B cell (primary cell): ENCODE results near the gene SEL1L. TPM values are rescaled to one million over a fixed set of nuclear protein-coding genes. Genes with fewer than 3 reads are reported as not detected.

Experiments used
- ATAC-seq: fragments of 200-7000 bp; cut with Tn5 transposase; one replicate; pipeline ENCODE4 v1.10.0; 2021; ENCODE audit warnings: low read depth, mild to moderate bottlenecking, moderate number of reproducible peaks, moderate library complexity
- CTCF ChIA-PET: fragments of 350-600 bp; sonication (Branson Sonifier 250); formaldehyde crosslinking; loops from one replicate; lab custom pipeline; 2021; ENCODE audit warnings: antibody characterized with exemption, inconsistent platforms; lab: Charles Lee
- POLR2A ChIA-PET: fragments of 350-600 bp; sonication (Branson Sonifier 250); formaldehyde crosslinking; loops from one replicate; lab custom pipeline; 2021; ENCODE audit warnings: antibody characterized with exemption; lab: Charles Lee
- DNase-seq: peaks from one replicate; pipeline ENCODE4 v3.0.0; 2013
- H2AFZ ChIP-seq: 2 replicates; pipeline ENCODE4 v1.6.1; 2012; ENCODE audit warnings: mild to moderate bottlenecking, low read depth, low read length; ENCODE audit not compliant: insufficient read depth, poor library complexity, severe bottlenecking
- H3K27ac ChIP-seq, 2 donors: 1 replicate in 1 of 2; 2 replicates in 1 of 2; pipeline ENCODE4 v1.5.1; 2012 to 2013; ENCODE audit warnings: low read length in 2 of 2, mild to moderate bottlenecking in 2 of 2, moderate library complexity in 1 of 2
- H3K27me3 ChIP-seq, 4 experiments: fragments of 200-600 bp in 1 of 4; sonication (generic) in 1 of 4; replicated peaks in 1 of 4; 1 replicate in 2 of 4; 2 replicates in 2 of 4; pipeline versions ENCODE4 v1.6.1 to v1.7.0; 2013 to 2016; ENCODE audit warnings: low read length in 3 of 4, mild to moderate bottlenecking in 2 of 4, mixed read lengths in 1 of 4, moderate library complexity in 1 of 4; ENCODE audit not compliant: insufficient read depth in 4 of 4, control insufficient read depth in 3 of 4; ENCODE audit errors: control extremely low read depth in 1 of 4
- H3K36me3 ChIP-seq, 2 experiments: replicated peaks in 1 of 2; 1 replicate in 1 of 2; 2 replicates in 1 of 2; pipeline versions ENCODE4 v1.6.1 to v1.7.1; 2013; ENCODE audit warnings: low read length in 1 of 2; ENCODE audit not compliant: insufficient read depth in 2 of 2, control insufficient read depth in 1 of 2; ENCODE audit errors: control extremely low read depth in 1 of 2, extremely low read depth in 1 of 2
- H3K4me1 ChIP-seq, 2 donors: fragments of 200-600 bp in 1 of 2; sonication (generic) in 1 of 2; 1 replicate in 1 of 2; 2 replicates in 1 of 2; pipeline versions ENCODE4 v1.5.1 to v1.6.1; 2013 to 2017; ENCODE audit warnings: low read length in 2 of 2; ENCODE audit not compliant: control insufficient read depth in 2 of 2, insufficient read depth in 2 of 2
- H3K4me2 ChIP-seq: replicated peaks from 2 replicates; pipeline ENCODE3; 2012; ENCODE audit warnings: mild to moderate bottlenecking, low read depth, low read length; ENCODE audit not compliant: poor library complexity, severe bottlenecking
- H3K4me3 ChIP-seq, 5 experiments: fragments of 200-600 bp in 1 of 5; sonication (generic) in 1 of 5; 1 replicate in 3 of 5; 2 replicates in 2 of 5; pipeline versions ENCODE4 v1.5.1 to v1.7.0; 2011 to 2016; ENCODE audit warnings: low read length in 4 of 5, mild to moderate bottlenecking in 4 of 5, low read depth in 2 of 5, control low read depth in 1 of 5, moderate library complexity in 1 of 5; ENCODE audit not compliant: insufficient read depth in 1 of 5; ENCODE audit errors: control extremely low read depth in 1 of 5, extremely low read depth in 1 of 5
- H3K79me2 ChIP-seq: fragments of 200-600 bp; sonication (generic); one replicate; pipeline ENCODE4 v1.6.0; 2016; ENCODE audit warnings: low read length; ENCODE audit not compliant: control insufficient read depth, insufficient read depth
- H3K9ac ChIP-seq: fragments of 200-600 bp; sonication (generic); 2 replicates; pipeline ENCODE4 v1.6.1; 2017; ENCODE audit warnings: mild to moderate bottlenecking, low read length, moderate library complexity
- H3K9me3 ChIP-seq, 3 donors: one replicate each; pipeline versions ENCODE4 v1.6.1 to v1.7.1; 2013; ENCODE audit warnings: low read length in 2 of 3; ENCODE audit not compliant: control insufficient read depth in 2 of 3, insufficient read depth in 1 of 3; ENCODE audit errors: control extremely low read depth in 1 of 3
- H4K20me1 ChIP-seq: 2 replicates; pipeline ENCODE4 v1.6.0; 2012; ENCODE audit warnings: mild to moderate bottlenecking, low read length; ENCODE audit not compliant: insufficient read depth, control insufficient read depth, poor library complexity, severe bottlenecking
- H3K27ac Mint-ChIP-seq: one replicate; pipeline ENCODE4 v1.8.0; 2021; ENCODE audit warnings: mixed read lengths
- H3K27me3 Mint-ChIP-seq: one replicate; pipeline ENCODE4 v1.8.0; 2021; ENCODE audit warnings: mixed read lengths
- H3K4me1 Mint-ChIP-seq: one replicate; pipeline ENCODE4 v1.8.0; 2021; ENCODE audit warnings: mixed read lengths
- H3K4me3 Mint-ChIP-seq: one replicate; pipeline ENCODE4 v1.8.0; 2021; ENCODE audit warnings: mixed read lengths
- H3K9me3 Mint-ChIP-seq: one replicate; pipeline ENCODE4 v1.8.0; 2022; ENCODE audit warnings: mixed read lengths; ENCODE audit not compliant: insufficient read depth
- CTCF ChIP-seq: fragments of 200-600 bp; IDR thresholded peaks from one replicate; pipeline ENCODE4 v1.8.0; 2022; ENCODE audit warnings: antibody characterized with exemption, mild to moderate bottlenecking
- EZH2 ChIP-seq: IDR thresholded peaks from 2 replicates; pipeline ENCODE4 v1.6.1; 2012; ENCODE audit warnings: borderline replicate concordance, low read depth, mild to moderate bottlenecking, moderate library complexity, low read length; ENCODE audit not compliant: insufficient read depth, poor library complexity, severe bottlenecking
- WGBS: methylation state at CpG from one replicate; pipeline ENCODE4 v1.1.5; 2013; ENCODE audit warnings: missing lambda C conversion rate; ENCODE audit not compliant: insufficient coverage; 5-methylcytosine and 5-hydroxymethylcytosine counted together
- intact Hi-C: fragments of 100-400 bp; cut with micrococcal nuclease; formaldehyde crosslinking; loops from one replicate; pipeline ENCODE4 v1.10.0; 2022
- polyA plus RNA-seq: library from polyadenylated mRNA; depleted of rRNA; stranded (reverse); fragments of >200 nt; gene quantifications from 2 replicates; pipeline ENCODE4 v1.2.3, GENCODE V29; 2012
- total RNA-seq, 2 donors: library from RNA; stranded (reverse); fragments of 120-200 nt in 1 of 2; gene quantifications; 1 replicate in 1 of 2; 2 replicates in 1 of 2; pipeline versions ENCODE4 v1.2.3 to v1.2.4, GENCODE V29; 2013 to 2022

SEL1L gene
- total and polyA plus RNA-seq, 2 donors (not counting 1 experiment from before 2014, with no cell fraction given): 7.3 to 50.0 TPM

DNA sequence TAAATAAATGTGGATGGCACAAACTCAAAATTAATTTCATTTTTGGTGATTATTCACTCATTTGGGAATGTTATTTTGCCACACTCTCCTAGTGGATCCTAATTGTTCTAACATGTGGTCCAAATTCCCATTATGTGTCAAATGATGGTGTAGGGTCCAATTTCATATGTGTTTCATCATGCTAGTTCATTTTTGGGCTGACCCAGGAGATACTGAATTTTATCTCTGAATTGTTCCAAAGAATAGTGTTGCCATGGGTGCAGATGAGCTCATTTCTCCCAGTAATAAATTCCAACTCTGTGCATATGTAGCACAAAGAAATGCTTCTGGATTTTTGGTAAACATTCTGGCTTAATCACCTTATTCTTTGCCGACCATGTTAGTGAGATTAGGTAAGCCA is 23.5 kb upstream of the SEL1L start:
- Histone ChIP-seq H3K36me3 (no peaks in the 10 kb centered on the region), H3K27ac (no peak overlapping the region), H2AFZ (no peak overlapping the region), H3K9ac (no peak overlapping the region), H3K79me2 (no peaks in the 10 kb centered on the region), H3K4me1 (no peaks in the 10 kb centered on the region), H3K27me3 (no peaks in the 10 kb centered on the region), H3K4me3 (no peak overlapping the region), H3K4me2 (no peak overlapping the region), H3K9me3 (peaks cover 1 to 7% (median 5%) of the 10 kb centered on the region in 3 donors), H4K20me1 (no peaks in the 10 kb centered on the region)
- no peak overlapping the region for H3K27ac Mint-ChIP-seq
- peaks cover 4% of the 10 kb centered on the region for H3K9me3 Mint-ChIP-seq
- peaks cover 5% of the 10 kb centered on the region for H3K4me1 Mint-ChIP-seq
- ChIA-PET CTCF (no interaction called here), POLR2A (no interaction called here)
- no peak for DNase-seq
- H3K27me3 Mint-ChIP-seq: no peaks in the 10 kb centered on the region
- no peak for ATAC-seq
- TF ChIP-seq CTCF: no peak
- no peak for TF ChIP-seq EZH2
- intact Hi-C loops: no loop called here
- H3K4me3 Mint-ChIP-seq: no peak overlapping the region
- no CpG with 5 or more reads among the region's 1 CpG for WGBS

DNA sequence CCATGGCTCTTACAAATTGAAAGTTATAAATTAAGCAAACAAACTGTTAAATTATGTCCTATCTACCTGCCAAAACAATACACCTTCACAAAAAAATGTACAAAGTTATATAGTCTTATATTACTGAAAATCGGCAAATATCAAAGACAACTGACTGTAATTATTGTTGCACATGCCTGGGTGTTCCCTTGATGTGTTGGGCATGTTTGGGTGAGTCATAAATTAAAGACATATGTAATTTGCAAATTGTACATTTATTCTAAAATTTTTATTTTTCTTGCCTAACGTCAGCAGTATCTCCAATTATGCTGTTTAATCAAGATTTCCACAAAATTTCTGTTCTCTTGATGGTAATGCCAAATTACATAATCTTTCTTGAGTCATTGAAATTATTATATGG is 22.0 kb upstream of the SEL1L start:
- no peaks in the 10 kb centered on the region for H3K79me2 ChIP-seq
- ATAC-seq: no peak
- Mint-ChIP-seq H3K9me3 (peaks cover 4% of the 10 kb centered on the region), H3K27ac (no peak overlapping the region), H3K4me3 (no peak overlapping the region), H3K4me1 (peaks cover 5% of the 10 kb centered on the region), H3K27me3 (no peaks in the 10 kb centered on the region)
- H3K27ac ChIP-seq: no peak overlapping the region
- H2AFZ ChIP-seq: no peak overlapping the region
- H4K20me1 ChIP-seq: no peaks in the 10 kb centered on the region
- no peak overlapping the region for H3K4me3 ChIP-seq
- TF ChIP-seq EZH2 (no peak), CTCF (no peak)
- no peaks in the 10 kb centered on the region for H3K4me1 ChIP-seq
- H3K36me3 ChIP-seq: no peaks in the 10 kb centered on the region
- WGBS: no CpG with 5 or more reads among the region's 2 CpGs
- CTCF ChIA-PET: no interaction called here
- no peaks in the 10 kb centered on the region for H3K27me3 ChIP-seq
- POLR2A ChIA-PET: no interaction called here
- intact Hi-C loops: no loop called here
- H3K4me2 ChIP-seq: no peak overlapping the region
- H3K9me3 ChIP-seq: peaks cover 1 to 7% (median 7%) of the 10 kb centered on the region in 3 donors
- H3K9ac ChIP-seq: no peak overlapping the region
- no peak for DNase-seq
